BE2C (cell line): Measurements from ENCODE around the gene PLAAT2.

Source experiments
- DNase-seq: peaks from one replicate; pipeline ENCODE4 v3.0.0-alpha.2; 2020
- H3K27me3 ChIP-seq: fragments of 250-450 bp; sonication (Bioruptor Pico); 2 replicates; pipeline ENCODE4 v1.5.1; 2020; ENCODE audit warnings: mild to moderate bottlenecking
- H3K36me3 ChIP-seq: fragments of 250-450 bp; sonication (Bioruptor Pico); 2 replicates; pipeline ENCODE4 v1.5.1; 2020; ENCODE audit warnings: mild to moderate bottlenecking
- H3K4me1 ChIP-seq: fragments of 250-450 bp; sonication (Bioruptor Pico); 2 replicates; pipeline ENCODE4 v1.5.1; 2020
- H3K4me3 ChIP-seq: 2 replicates; pipeline ENCODE4 v1.5.1; 2011; ENCODE audit warnings: low read depth, low read length
- H3K9me3 ChIP-seq: fragments of 250-450 bp; sonication (Bioruptor Pico); 2 replicates; pipeline ENCODE4 v1.5.1; 2020
- TF ChIP-seq, protein P1 (sequence below): IDR thresholded peaks from 2 replicates; pipeline ENCODE4 v1.5.1; 2012; ENCODE audit warnings: mild to moderate bottlenecking, low read depth, low read length

The PLAAT2 gene

DNA sequence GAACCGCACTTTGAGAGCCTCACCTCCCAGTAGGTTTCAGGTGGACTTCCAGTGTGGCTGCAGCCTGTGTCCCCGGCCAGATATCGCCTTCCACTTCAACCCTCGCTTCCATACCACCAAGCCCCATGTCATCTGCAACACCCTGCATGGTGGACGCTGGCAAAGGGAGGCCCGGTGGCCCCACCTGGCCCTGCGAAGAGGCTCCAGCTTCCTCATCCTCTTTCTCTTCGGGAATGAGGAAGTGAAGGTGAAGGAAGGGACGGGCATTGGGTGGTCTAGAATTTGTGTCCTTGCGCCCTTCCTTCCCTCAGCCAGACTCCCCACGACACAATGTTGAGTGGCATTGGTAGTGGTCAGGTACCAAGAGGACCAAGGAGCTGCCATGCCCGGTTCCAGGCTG is 54.4 kb downstream of the PLAAT2 start:
- H3K4me1 ChIP-seq: no peaks in the 10 kb centered on the region
- no peak for DNase-seq
- no peaks in the 10 kb centered on the region for H3K9me3 ChIP-seq
- H3K36me3 ChIP-seq: no peaks in the 10 kb centered on the region
- no peak overlapping the region for H3K4me3 ChIP-seq
- TF ChIP-seq, protein P1, sequence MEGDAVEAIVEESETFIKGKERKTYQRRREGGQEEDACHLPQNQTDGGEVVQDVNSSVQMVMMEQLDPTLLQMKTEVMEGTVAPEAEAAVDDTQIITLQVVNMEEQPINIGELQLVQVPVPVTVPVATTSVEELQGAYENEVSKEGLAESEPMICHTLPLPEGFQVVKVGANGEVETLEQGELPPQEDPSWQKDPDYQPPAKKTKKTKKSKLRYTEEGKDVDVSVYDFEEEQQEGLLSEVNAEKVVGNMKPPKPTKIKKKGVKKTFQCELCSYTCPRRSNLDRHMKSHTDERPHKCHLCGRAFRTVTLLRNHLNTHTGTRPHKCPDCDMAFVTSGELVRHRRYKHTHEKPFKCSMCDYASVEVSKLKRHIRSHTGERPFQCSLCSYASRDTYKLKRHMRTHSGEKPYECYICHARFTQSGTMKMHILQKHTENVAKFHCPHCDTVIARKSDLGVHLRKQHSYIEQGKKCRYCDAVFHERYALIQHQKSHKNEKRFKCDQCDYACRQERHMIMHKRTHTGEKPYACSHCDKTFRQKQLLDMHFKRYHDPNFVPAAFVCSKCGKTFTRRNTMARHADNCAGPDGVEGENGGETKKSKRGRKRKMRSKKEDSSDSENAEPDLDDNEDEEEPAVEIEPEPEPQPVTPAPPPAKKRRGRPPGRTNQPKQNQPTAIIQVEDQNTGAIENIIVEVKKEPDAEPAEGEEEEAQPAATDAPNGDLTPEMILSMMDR: no peak
- no peaks in the 10 kb centered on the region for H3K27me3 ChIP-seq

DNA sequence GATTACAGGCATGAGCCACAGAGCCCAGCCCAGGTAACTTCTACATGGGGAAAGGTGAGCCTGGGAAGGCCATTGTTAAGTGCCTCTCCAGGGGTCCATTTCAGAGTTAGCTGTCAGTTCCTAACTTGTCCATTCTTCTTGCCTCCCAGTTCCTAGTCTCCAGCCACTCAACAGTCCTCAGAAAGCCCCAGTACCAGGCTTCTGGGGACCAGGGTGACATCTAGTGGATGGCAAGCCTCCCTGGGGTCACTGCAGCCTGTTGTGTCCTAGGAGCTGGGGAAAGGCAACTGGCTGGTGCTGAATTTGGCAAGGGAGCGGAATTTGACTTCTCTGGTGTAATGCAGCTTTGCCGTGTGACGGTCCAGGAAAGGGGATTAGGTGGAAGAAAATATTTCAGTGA is 55.2 kb downstream of the PLAAT2 start:
- H3K9me3 ChIP-seq: no peaks in the 10 kb centered on the region
- H3K4me1 ChIP-seq: no peaks in the 10 kb centered on the region
- H3K4me3 ChIP-seq: no peak overlapping the region
- peak; percentile 17 for DNase-seq
- TF ChIP-seq, protein P1: peak; percentile 31
- H3K36me3 ChIP-seq: no peaks in the 10 kb centered on the region
- H3K27me3 ChIP-seq: no peaks in the 10 kb centered on the region

DNA sequence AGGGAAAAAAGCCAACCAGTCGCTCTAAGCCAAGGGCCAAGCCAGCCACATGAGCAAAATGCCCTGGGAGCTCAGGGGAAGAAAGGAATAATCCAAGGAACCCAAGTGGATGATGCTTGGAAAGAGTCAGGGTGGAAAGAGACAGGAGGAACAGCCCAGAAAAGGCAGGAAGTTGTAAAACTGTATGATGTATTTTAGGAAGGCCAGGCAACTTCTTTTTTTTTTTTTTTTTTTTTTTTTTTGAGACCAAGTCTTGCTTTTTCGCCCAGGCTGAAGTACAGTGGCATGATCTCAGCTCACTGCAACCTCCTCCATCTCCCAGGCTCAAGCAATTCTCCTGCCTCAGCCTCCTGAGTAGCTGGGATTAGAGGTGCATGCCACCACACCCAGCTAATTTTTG is 55.7 kb downstream of the PLAAT2 start:
- H3K4me3 ChIP-seq: no peak overlapping the region
- no peaks in the 10 kb centered on the region for H3K4me1 ChIP-seq
- no peaks in the 10 kb centered on the region for H3K27me3 ChIP-seq
- TF ChIP-seq, protein P1: no peak
- no peak for DNase-seq
- no peaks in the 10 kb centered on the region for H3K36me3 ChIP-seq
- no peaks in the 10 kb centered on the region for H3K9me3 ChIP-seq

DNA sequence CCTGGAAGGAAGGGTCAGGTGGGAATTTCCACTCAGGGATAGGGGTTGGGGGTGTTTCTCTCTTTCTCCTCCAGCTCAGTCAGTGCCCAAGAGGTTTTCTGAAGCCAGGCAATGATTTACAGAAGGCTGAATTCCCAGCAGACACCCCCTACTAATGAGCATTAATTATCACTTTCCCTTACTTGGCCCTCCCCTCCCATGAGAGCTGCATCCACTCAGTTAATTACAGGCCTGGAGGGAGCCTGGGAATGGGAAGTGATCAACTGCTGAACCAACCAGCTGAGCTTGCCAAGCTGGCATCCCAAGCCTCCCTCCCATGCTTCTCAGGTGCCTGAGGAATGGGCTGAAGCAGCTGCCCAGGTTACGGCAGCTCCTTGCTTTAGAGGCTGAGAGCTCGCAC is 56.3 kb downstream of the PLAAT2 start:
- no peaks in the 10 kb centered on the region for H3K4me1 ChIP-seq
- TF ChIP-seq, protein P1: no peak
- no peaks in the 10 kb centered on the region for H3K27me3 ChIP-seq
- no peak for DNase-seq
- H3K36me3 ChIP-seq: no peaks in the 10 kb centered on the region
- no peak overlapping the region for H3K4me3 ChIP-seq
- no peaks in the 10 kb centered on the region for H3K9me3 ChIP-seq

DNA sequence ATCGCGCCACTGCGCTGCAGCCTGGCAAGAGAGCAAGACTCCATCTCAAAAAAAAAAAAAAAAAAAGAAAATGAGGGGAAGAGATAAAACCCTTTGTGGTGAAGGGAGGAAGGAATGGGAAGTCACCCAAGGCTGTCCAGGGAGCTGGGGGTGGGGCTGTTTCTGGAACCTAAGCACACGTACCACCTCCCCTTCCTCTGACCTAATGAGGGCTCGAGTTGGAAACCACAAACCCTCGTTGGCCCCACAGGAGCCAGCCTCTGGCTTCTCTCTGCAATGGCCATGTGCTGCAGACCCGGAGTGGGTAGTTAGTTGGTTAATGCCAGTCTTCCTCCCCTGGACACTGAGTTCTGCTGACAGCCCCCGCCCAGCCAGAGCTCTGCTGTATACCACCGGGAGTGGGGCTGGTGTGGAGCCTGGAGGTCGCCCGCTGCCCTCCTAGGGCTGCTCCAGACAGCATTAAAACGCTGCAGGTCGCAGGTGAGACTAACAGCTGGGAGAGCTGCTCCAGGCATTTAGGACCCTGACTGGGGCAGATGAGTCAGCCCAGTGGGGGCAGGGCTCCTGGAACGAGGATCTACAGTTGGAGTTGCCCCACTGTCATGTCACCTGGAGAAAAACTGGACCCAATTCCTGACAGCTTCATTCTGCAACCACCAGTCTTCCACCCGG is 57.2 kb downstream of the PLAAT2 start, which contains the start of gene LGALS12:
LGALS12 (plus strand) TSS at position 228 of the 672 bp plus-strand sequence; CDS start at position 603, 375 bp downstream.
- H3K27me3 ChIP-seq: no peaks in the 10 kb centered on the region
- no peaks in the 10 kb centered on the region for H3K4me1 ChIP-seq
- no peaks in the 10 kb centered on the region for H3K36me3 ChIP-seq
- H3K9me3 ChIP-seq: no peaks in the 10 kb centered on the region
- H3K4me3 ChIP-seq: no peak within 1 kb of the TSS
- DNase-seq: no peak
- TF ChIP-seq, protein P1: no peak

DNA sequence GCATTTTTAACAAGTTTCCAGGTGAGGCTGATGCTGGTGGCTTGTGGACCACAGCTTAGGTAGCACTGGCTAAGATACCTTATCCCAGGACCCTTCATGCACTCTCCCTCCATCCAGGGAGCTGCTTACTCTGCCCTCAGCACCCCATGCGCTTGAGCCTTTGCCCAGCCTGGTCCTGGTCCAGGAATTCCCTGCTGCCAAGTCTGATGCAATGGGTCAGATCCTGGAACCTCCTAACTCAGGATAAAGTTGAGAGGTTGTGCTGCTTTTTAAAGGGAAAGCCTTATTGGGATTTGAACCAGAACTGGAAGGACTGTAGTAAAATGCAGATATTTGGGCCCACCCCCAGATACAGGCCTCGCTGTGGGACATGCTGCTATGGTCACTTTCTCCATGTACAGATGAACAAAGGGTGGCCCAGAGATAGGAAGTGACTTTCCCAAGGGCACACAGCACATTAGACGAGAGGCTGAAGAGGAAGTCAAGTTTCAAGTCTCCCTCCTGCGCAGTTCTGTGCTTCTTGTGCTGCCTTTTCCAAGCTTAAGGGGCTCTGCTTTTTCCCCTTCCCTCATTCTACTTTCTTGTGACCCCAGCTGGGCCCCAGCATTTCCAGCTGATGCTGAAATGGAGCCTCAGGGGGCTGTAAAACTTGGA is 58.1 kb downstream of the PLAAT2 start:
- TF ChIP-seq, protein P1: no peak
- no peaks in the 10 kb centered on the region for H3K27me3 ChIP-seq
- DNase-seq: no peak
- H3K9me3 ChIP-seq: no peaks in the 10 kb centered on the region
- H3K4me1 ChIP-seq: no peaks in the 10 kb centered on the region
- H3K4me3 ChIP-seq: no peak overlapping the region
- H3K36me3 ChIP-seq: no peaks in the 10 kb centered on the region
